ENCODE data around the gene JADE2.

GRCh38 chr5:134595458-134595838 is 70.0 kb downstream of the JADE2 start:
- TF ChIP-seq TAF1 (IDR thresholded peaks at IDR 0.05; ENCODE audit: borderline replicate concordance, low read depth, low read length) (no peak), POLR2A (IDR thresholded peaks at IDR 0.05; ENCODE audit: low read depth, low read length) (no peak), POLR2AphosphoS5 (IDR thresholded peaks at IDR 0.05; ENCODE audit: low read depth, low read length) (no peak)

Data from GM12892 (cell line).